SU-DHL-6 (cell line): ENCODE results near the gene VPS13A.

ENCODE experiments used
- CTCF ChIP-seq: fragments of 200-600 bp; sonication (generic); IDR thresholded peaks from one replicate; pipeline ENCODE4 v1.5.1; 2017; ENCODE audit warnings: antibody characterized with exemption, mild to moderate bottlenecking, low read length, moderate library complexity; ENCODE audit not compliant: insufficient read depth, poor library complexity, severe bottlenecking
- EZH2phosphoT487 ChIP-seq: fragments of 200-600 bp; sonication (generic), shearing (Covaris generic); conservative IDR thresholded peaks from 2 replicates; pipeline ENCODE4 v1.6.1; 2018; ENCODE audit warnings: mild to moderate bottlenecking, antibody characterized with exemption, low read length, moderate library complexity, mixed read lengths

- TF ChIP-seq CTCF (no peak), EZH2phosphoT487 (no peak)
Measured at GRCh38 chr9:77403239-77403638, 225.9 kb downstream of the VPS13A start.
